PC-3 (cell line): ENCODE measurements around the gene MXRA7. TPM values are rescaled to one million over a fixed set of nuclear protein-coding genes. Genes with fewer than 3 reads are reported as not detected.

Experiments
- ATAC-seq: fragments of 200-7000 bp; cut with Tn5 transposase; 2 replicates; pipeline ENCODE4 v1.9.1; 2020; ENCODE audit warnings: mild to moderate bottlenecking, moderate library complexity
- BruUV-seq: library from RNA; stranded (reverse); fragments of 400-500 nt; replicated peaks from 2 replicates; lab custom pipeline; 2021; lab: Mats Ljungman, UMichigan
- CTCF ChIA-PET: fragments of 300-600 bp; sonication (Branson Sonifier 250); formaldehyde crosslinking; loops from one replicate; lab custom pipeline; 2022; ENCODE audit warnings: antibody characterized with exemption; lab: Charles Lee
- POLR2A ChIA-PET: fragments of 300-600 bp; sonication (Branson Sonifier 250); formaldehyde crosslinking; loops from one replicate; lab custom pipeline; 2022; ENCODE audit warnings: antibody characterized with exemption; ENCODE audit not compliant: unreplicated experiment; lab: Charles Lee
- DNase-seq: peaks from one replicate; pipeline ENCODE4 v3.0.0-alpha.2; 2015
- H2AFZ ChIP-seq: fragments of 300-600 bp; sonication (generic); 2 replicates; pipeline ENCODE4 v1.6.0; 2016; ENCODE audit warnings: antibody characterized with exemption, low read length
- H3F3A ChIP-seq: fragments of 300-600 bp; sonication (generic); one replicate; pipeline ENCODE4 v1.6.0; 2017; ENCODE audit warnings: antibody characterized with exemption, low read length, control low read depth, mild to moderate bottlenecking; ENCODE audit not compliant: unreplicated experiment
- H3K27ac ChIP-seq: fragments of 300-600 bp; sonication (generic); 2 replicates; pipeline ENCODE4 v1.5.1; 2016; ENCODE audit warnings: mild to moderate bottlenecking, low read length
- H3K27me3 ChIP-seq: fragments of 300-600 bp; sonication (generic); 2 replicates; pipeline ENCODE4 v1.6.1; 2016; ENCODE audit warnings: low read length, mixed read lengths
- H3K36me3 ChIP-seq: fragments of 300-600 bp; sonication (generic); 2 replicates; pipeline ENCODE4 v1.6.1; 2016; ENCODE audit warnings: low read depth, mixed run types, low read length, mixed read lengths
- H3K4me1 ChIP-seq: fragments of 300-600 bp; sonication (generic); 2 replicates; pipeline ENCODE4 v1.5.1; 2016; ENCODE audit warnings: low read length; ENCODE audit not compliant: insufficient read depth
- H3K4me2 ChIP-seq: fragments of 300-600 bp; sonication (generic); 2 replicates; pipeline ENCODE4 v1.6.0; 2016; ENCODE audit warnings: low read length
- H3K4me3 ChIP-seq: fragments of 300-600 bp; sonication (generic); 2 replicates; pipeline ENCODE4 v1.5.1; 2016; ENCODE audit warnings: mild to moderate bottlenecking, low read length, mixed read lengths
- H3K79me2 ChIP-seq: fragments of 300-600 bp; sonication (generic); 2 replicates; pipeline ENCODE4 v1.6.1; 2017; ENCODE audit warnings: low read length, mixed read lengths
- H3K9ac ChIP-seq: fragments of 300-600 bp; sonication (generic); 2 replicates; pipeline ENCODE4 v1.6.0; 2016; ENCODE audit warnings: mild to moderate bottlenecking, low read length
- H3K9me2 ChIP-seq: fragments of 300-600 bp; sonication (generic); replicated peaks from 2 replicates; pipeline ENCODE4 v1.6.1; 2016; ENCODE audit warnings: mixed run types, low read length, mixed read lengths
- H3K9me3 ChIP-seq: fragments of 300-600 bp; sonication (generic); 2 replicates; pipeline ENCODE4 v1.6.1; 2016; ENCODE audit warnings: low read length, mixed read lengths
- H4K20me1 ChIP-seq: fragments of 300-600 bp; sonication (generic); 2 replicates; pipeline ENCODE4 v1.6.1; 2016; ENCODE audit warnings: low read length, mixed read lengths
- CTCF ChIP-seq: fragments of 300-600 bp; sonication (generic); conservative IDR thresholded peaks from 2 replicates; pipeline ENCODE4 v1.5.1; 2017; ENCODE audit warnings: antibody characterized with exemption, low read depth, mild to moderate bottlenecking, low read length
- EZH2 ChIP-seq: fragments of 300-600 bp; sonication (generic); IDR thresholded peaks from one replicate; pipeline ENCODE4 v1.6.1; 2017; ENCODE audit warnings: antibody characterized with exemption, mild to moderate bottlenecking, low read length; ENCODE audit not compliant: unreplicated experiment
- EZH2phosphoT487 ChIP-seq: fragments of 300-600 bp; sonication (generic); IDR thresholded peaks from 2 replicates; pipeline ENCODE4 v1.6.1; 2018; ENCODE audit warnings: mild to moderate bottlenecking, antibody characterized with exemption, low read length, borderline replicate concordance
- intact Hi-C: fragments of 100-400 bp; cut with micrococcal nuclease; formaldehyde crosslinking; loops from 2 replicates; pipeline ENCODE4 v1.9.0; 2023
- total RNA-seq: library from RNA; depleted of rRNA; stranded (reverse); fragments of >200 nt; gene quantifications from 2 replicates; pipeline ENCODE4 v1.2.3, GENCODE V29; 2014

The MXRA7 gene
- total RNA-seq, 1 experiment from 2014 or later, result 98.3 TPM

- Histone ChIP-seq H3K9me3 (no peaks in the 10 kb centered on the region), H3K9me2 (no peaks in the 10 kb centered on the region), H3K4me2 (peak overlapping the region; percentile 58), H2AFZ (no peak overlapping the region), H3K4me3 (no peak overlapping the region; the same call in 1 of the 2 replicates), H3K36me3 (no peaks in the 10 kb centered on the region), H3K4me1 (peaks cover 17% of the 10 kb centered on the region), H3K27ac (peak overlapping the region; percentile 80; the same call in 1 of the 2 replicates), H4K20me1 (no peaks in the 10 kb centered on the region), H3K79me2 (no peaks in the 10 kb centered on the region), H3F3A (no peaks in the 10 kb centered on the region), H3K9ac (no peak overlapping the region), H3K27me3 (no peaks in the 10 kb centered on the region)
- DNase-seq, result no peak
- no TSS peak for BruUV-seq
- POLR2A ChIA-PET, result no interaction called here
- no peak for ATAC-seq
- CTCF ChIA-PET, result no interaction called here
- intact Hi-C loops, result loop anchor here (1.0 kb wide), 1 partner anchor 28 kb away; no protein-coding TSS in a partner anchor
- no peak for TF ChIP-seq EZH2
- no peak for TF ChIP-seq EZH2phosphoT487
- TF ChIP-seq CTCF, result no peak
Measured at GRCh38 chr17:76687298-76688164, 23.2 kb downstream of the MXRA7 start.

DNA sequence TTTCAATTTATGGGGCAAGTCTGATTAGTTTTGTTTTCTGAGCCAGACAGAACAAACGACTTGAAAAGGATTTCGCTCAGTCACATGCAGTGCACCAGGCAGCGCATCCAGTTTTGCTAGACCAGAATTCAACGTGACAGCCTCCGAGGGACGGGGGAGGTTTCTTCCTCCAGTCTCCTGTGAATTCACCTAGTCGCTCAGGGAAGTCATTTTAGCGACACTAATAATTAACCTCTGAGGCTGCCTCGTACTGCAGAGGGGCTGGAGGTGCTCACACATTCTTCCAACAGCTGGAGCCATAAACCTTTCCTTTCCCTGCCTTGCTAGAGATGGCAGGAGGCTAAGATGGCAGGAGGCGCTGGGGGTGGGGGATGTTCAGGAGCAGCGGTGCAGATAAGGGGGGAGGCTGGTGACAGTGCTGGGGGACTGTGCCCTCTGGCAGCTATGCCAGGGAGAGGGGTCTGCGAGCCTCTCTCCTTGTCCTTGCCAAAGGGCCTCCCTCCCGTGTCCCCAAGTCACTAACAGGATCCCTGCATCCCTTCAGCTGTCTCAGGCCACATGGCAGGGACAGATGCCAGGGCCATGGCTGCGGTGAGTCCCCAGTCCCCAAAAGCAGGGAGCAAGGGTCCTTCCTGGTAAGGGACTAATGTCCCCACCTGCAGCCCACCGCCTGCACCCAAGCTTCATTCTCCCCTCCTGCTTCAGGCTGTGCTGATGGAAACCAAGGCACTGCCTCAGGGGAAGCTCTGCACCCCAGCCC lies 24.0 kb downstream of the MXRA7 start:
- Histone ChIP-seq H3K27me3 (no peaks in the 10 kb centered on the region), H3K79me2 (no peaks in the 10 kb centered on the region), H3K27ac (no peak overlapping the region), H3K9me3 (no peaks in the 10 kb centered on the region), H3F3A (no peaks in the 10 kb centered on the region), H3K9me2 (no peaks in the 10 kb centered on the region), H3K36me3 (no peaks in the 10 kb centered on the region), H3K4me1 (peaks cover 17% of the 10 kb centered on the region), H2AFZ (no peak overlapping the region), H3K9ac (no peak overlapping the region), H4K20me1 (no peaks in the 10 kb centered on the region), H3K4me2 (no peak overlapping the region), H3K4me3 (no peak overlapping the region)
- TF ChIP-seq EZH2 (no peak), CTCF (no peak), EZH2phosphoT487 (no peak)
- CTCF ChIA-PET, result no interaction called here
- BruUV-seq, result no TSS peak
- POLR2A ChIA-PET, result no interaction called here
- DNase-seq (no peak), ATAC-seq (no peak)
- intact Hi-C loops, result no loop called here
